ENCODE data around the gene CBL. TPM values are rescaled to one million over a fixed set of nuclear protein-coding genes. Genes with fewer than 3 reads are reported as not detected.
"Not testable (repeated sequence)": the region's sequence is repeated elsewhere in the genome, so short reads cannot be mapped to it uniquely, and the experiment has no call there.

CBL gene
- total RNA-seq, 1 donor, result 9.0 TPM

- Histone ChIP-seq H3K36me3 (ENCODE audit: insufficient read depth, low read length) (no peaks in the 10 kb centered on the region), H2AFZ (ENCODE audit: low read length) (no peak overlapping the region), H3K27ac (ENCODE audit: low read depth, low read length) (no peak overlapping the region), H3K79me2 (ENCODE audit: insufficient read depth, low read length) (peaks cover 77% of the 10 kb centered on the region), H3K4me2 (ENCODE audit: insufficient read depth, low read length) (no peak overlapping the region), H3K4me1 (ENCODE audit: insufficient read depth, low read length) (peaks cover 23% of the 10 kb centered on the region), H3K27me3 (ENCODE audit: insufficient read depth, low read length) (no peaks in the 10 kb centered on the region), H3K4me3 (ENCODE audit: insufficient read depth, low read length) (no peak overlapping the region), H4K20me1 (ENCODE audit: insufficient read depth, low read length) (peaks cover 32% of the 10 kb centered on the region), H3K9me3 (ENCODE audit: low read depth, low read length) (no peaks in the 10 kb centered on the region)
- no peak for TF ChIP-seq CTCF (IDR thresholded peaks at IDR 0.05; ENCODE audit: extremely low read depth, low read depth, low read length)
- no peak for DNase-seq (ENCODE audit: insufficient read length, low spot score, missing footprints)
These were observed 16.8 kb downstream of the CBL start for GRCh38 chr11:119222891-119223290.

- no peak for TF ChIP-seq CTCF (IDR thresholded peaks at IDR 0.05; ENCODE audit: extremely low read depth, low read depth, low read length)
- Histone ChIP-seq H4K20me1 (ENCODE audit: insufficient read depth, low read length) (peaks cover 25% of the 10 kb centered on the region), H3K9me3 (ENCODE audit: low read depth, low read length) (no peaks in the 10 kb centered on the region), H3K36me3 (ENCODE audit: insufficient read depth, low read length) (no peaks in the 10 kb centered on the region), H3K27ac (ENCODE audit: low read depth, low read length) (no peak overlapping the region), H3K4me2 (ENCODE audit: insufficient read depth, low read length) (no peak overlapping the region), H3K4me1 (ENCODE audit: insufficient read depth, low read length) (peaks cover 14% of the 10 kb centered on the region), H3K79me2 (ENCODE audit: insufficient read depth, low read length) (peaks cover 78% of the 10 kb centered on the region), H3K4me3 (ENCODE audit: insufficient read depth, low read length) (no peak overlapping the region), H2AFZ (ENCODE audit: low read length) (no peak overlapping the region), H3K27me3 (ENCODE audit: insufficient read depth, low read length) (no peaks in the 10 kb centered on the region)
- DNase-seq (ENCODE audit: insufficient read length, low spot score, missing footprints), result no peak
These were observed 17.7 kb downstream of the CBL start for GRCh38 chr11:119223856-119224255.

GRCh38 chr11:119228535-119229287 is 22.6 kb downstream of the CBL start:
- not testable (repeated sequence) for H2AFZ ChIP-seq (ENCODE audit: low read length); H3K4me1 ChIP-seq (ENCODE audit: insufficient read depth, low read length); H3K27me3 ChIP-seq (ENCODE audit: insufficient read depth, low read length); H3K36me3 ChIP-seq (ENCODE audit: insufficient read depth, low read length); DNase-seq (ENCODE audit: insufficient read length, low spot score, missing footprints); H3K27ac ChIP-seq (ENCODE audit: low read depth, low read length); H3K4me3 ChIP-seq (ENCODE audit: insufficient read depth, low read length); H3K9me3 ChIP-seq (ENCODE audit: low read depth, low read length); H3K4me2 ChIP-seq (ENCODE audit: insufficient read depth, low read length)
- Histone ChIP-seq H4K20me1 (ENCODE audit: insufficient read depth, low read length) (peaks cover 12% of the 10 kb centered on the region), H3K79me2 (ENCODE audit: insufficient read depth, low read length) (peaks cover 77% of the 10 kb centered on the region)

- Histone ChIP-seq H2AFZ (ENCODE audit: low read length) (no peak overlapping the region), H3K4me2 (ENCODE audit: insufficient read depth, low read length) (no peak overlapping the region), H3K79me2 (ENCODE audit: insufficient read depth, low read length) (peaks cover 73% of the 10 kb centered on the region), H3K36me3 (ENCODE audit: insufficient read depth, low read length) (peaks cover 7% of the 10 kb centered on the region), H4K20me1 (ENCODE audit: insufficient read depth, low read length) (peaks cover 10% of the 10 kb centered on the region), H3K4me1 (ENCODE audit: insufficient read depth, low read length) (no peaks in the 10 kb centered on the region), H3K27ac (ENCODE audit: low read depth, low read length) (no peak overlapping the region), H3K4me3 (ENCODE audit: insufficient read depth, low read length) (no peak overlapping the region), H3K27me3 (ENCODE audit: insufficient read depth, low read length) (no peaks in the 10 kb centered on the region), H3K9me3 (ENCODE audit: low read depth, low read length) (no peaks in the 10 kb centered on the region)
- TF ChIP-seq CTCF (IDR thresholded peaks at IDR 0.05; ENCODE audit: extremely low read depth, low read depth, low read length), result no peak
- no peak for DNase-seq (ENCODE audit: insufficient read length, low spot score, missing footprints)
These were observed 23.1 kb downstream of the CBL start for GRCh38 chr11:119229288-119229672.

Data from osteoblast (primary cell).